SK-N-SH (cell line): Measurements from ENCODE around the gene PHC3. TPM values are rescaled to one million over a fixed set of nuclear protein-coding genes. Genes with fewer than 3 reads are reported as not detected.

ENCODE experiments used
- CTCF ChIA-PET: fragments of 300-600, 350-600 bp; formaldehyde crosslinking; extraction: SDS; loops from one replicate; lab custom pipeline; 2021; lab: Yijun Ruan, JAX
- POLR2A ChIA-PET: fragments of 350-600 bp; sonication (Branson Sonifier 250); formaldehyde crosslinking; extraction: SDS; loops from one replicate; lab custom pipeline; 2020; ENCODE audit warnings: antibody characterized with exemption, inconsistent platforms; lab: Yijun Ruan, JAX
- DNase-seq: peaks from one replicate; pipeline ENCODE4 v3.0.0; 2012
- H2AFZ ChIP-seq: fragments of 200-600 bp; sonication (generic); 2 replicates; pipeline ENCODE4 v1.8.1; 2016; ENCODE audit warnings: antibody characterized with exemption, mild to moderate bottlenecking, low read depth
- H3F3A ChIP-seq: fragments of 200-600 bp; sonication (generic); replicated peaks from 2 replicates; pipeline ENCODE3; 2016; ENCODE audit warnings: antibody characterized with exemption, mild to moderate bottlenecking; ENCODE audit not compliant: insufficient read depth
- H3K27ac ChIP-seq, 2 experiments: fragments of 200-500 bp in 1 of 2; fragments of 200-600 bp in 1 of 2; sonication (Bioruptor generic) in 1 of 2; sonication (generic), shearing (Covaris generic) in 1 of 2; 2 replicates each; pipeline versions ENCODE4 v1.5.1 to v1.6.1; 2014 to 2016; ENCODE audit warnings: low read depth in 2 of 2, inconsistent platforms in 1 of 2, low read length in 1 of 2, mild to moderate bottlenecking in 1 of 2, mixed read lengths in 1 of 2
- H3K27me3 ChIP-seq: fragments of 200-600 bp; sonication (generic), shearing (Covaris generic); 2 replicates; pipeline ENCODE4 v1.6.1; 2016; ENCODE audit warnings: mixed run types; ENCODE audit not compliant: insufficient read depth
- H3K36me3 ChIP-seq, 2 experiments: fragments of 200-500 bp in 1 of 2; fragments of 200-600 bp in 1 of 2; sonication (Bioruptor generic) in 1 of 2; sonication (generic) in 1 of 2; replicated peaks in 1 of 2; 2 replicates each; pipeline versions ENCODE3 to v1.5.1; 2014 to 2016; ENCODE audit warnings: low read length in 1 of 2, mild to moderate bottlenecking in 1 of 2; ENCODE audit not compliant: insufficient read depth in 2 of 2, control insufficient read depth in 1 of 2
- H3K4me1 ChIP-seq, 2 experiments: fragments of 200-500 bp in 1 of 2; fragments of 200-600 bp in 1 of 2; sonication (Bioruptor generic) in 1 of 2; sonication (generic), shearing (Covaris generic) in 1 of 2; 2 replicates each; pipeline versions ENCODE4 v1.5.1 to v1.6.1; 2014 to 2016; ENCODE audit warnings: low read depth in 1 of 2, low read length in 1 of 2, mixed run types in 1 of 2; ENCODE audit not compliant: insufficient read depth in 2 of 2, control insufficient read depth in 1 of 2
- H3K4me2 ChIP-seq: fragments of 200-600 bp; sonication (generic), shearing (Covaris generic); 2 replicates; pipeline ENCODE4 v1.6.1; 2017; ENCODE audit warnings: mixed run types
- H3K4me3 ChIP-seq, 2 experiments: fragments of 200-500 bp in 1 of 2; fragments of 200-600 bp in 1 of 2; sonication (Bioruptor generic) in 1 of 2; sonication (generic), shearing (Covaris generic) in 1 of 2; 2 replicates each; pipeline versions ENCODE4 v1.5.1 to v1.8.1; 2014 to 2016; ENCODE audit warnings: low read depth in 2 of 2, inconsistent platforms in 1 of 2, low read length in 1 of 2, mild to moderate bottlenecking in 1 of 2, mixed read lengths in 1 of 2, moderate library complexity in 1 of 2
- H3K79me2 ChIP-seq: fragments of 200-600 bp; sonication (generic); 2 replicates; pipeline ENCODE4 v1.8.1; 2017; ENCODE audit warnings: mild to moderate bottlenecking; ENCODE audit not compliant: insufficient read depth
- H3K9ac ChIP-seq: fragments of 200-600 bp; sonication (generic); 2 replicates; pipeline ENCODE4 v1.6.1; 2017; ENCODE audit warnings: mixed run types
- H3K9me2 ChIP-seq: fragments of 200-600 bp; sonication (generic); 2 replicates; pipeline ENCODE4 v1.6.1; 2017; ENCODE audit warnings: mixed run types
- H3K9me3 ChIP-seq: fragments of 200-600 bp; sonication (generic); 2 replicates; pipeline ENCODE4 v1.6.1; 2017; ENCODE audit warnings: mixed run types, mild to moderate bottlenecking, moderate library complexity
- H4K20me1 ChIP-seq: fragments of 200-600 bp; sonication (generic); 2 replicates; pipeline ENCODE4 v1.6.1; 2017; ENCODE audit warnings: mild to moderate bottlenecking, mixed run types; ENCODE audit not compliant: insufficient read depth
- CTCF ChIP-seq: fragments of 200-600 bp; sonication (generic); IDR thresholded peaks from 2 replicates; pipeline ENCODE4 v1.6.1; 2017; ENCODE audit warnings: antibody characterized with exemption, mild to moderate bottlenecking, moderate library complexity
- EP300 ChIP-seq, 2 experiments: IDR thresholded peaks; 2 replicates each; pipeline versions ENCODE4 v1.4.0 to v1.6.1; 2012; ENCODE audit warnings: borderline replicate concordance in 1 of 2, low read depth in 1 of 2, low read length in 1 of 2
- FOSL2 ChIP-seq: IDR thresholded peaks from 2 replicates; pipeline ENCODE4 v1.4.0; 2012; ENCODE audit warnings: low read depth, mild to moderate bottlenecking, moderate library complexity, borderline replicate concordance
- FOXJ3 ChIP-seq: sonication (generic); formaldehyde crosslinking; IDR thresholded peaks from 2 replicates; pipeline ENCODE4 v1.5.1; 2020; ENCODE audit warnings: mild to moderate bottlenecking, missing genetic modification reagents
- MEF2A ChIP-seq: IDR thresholded peaks from 2 replicates; pipeline ENCODE4 v1.4.0; 2012; ENCODE audit warnings: low read depth, borderline replicate concordance
- NFIC ChIP-seq: IDR thresholded peaks from 2 replicates; pipeline ENCODE4 v1.4.0; 2012; ENCODE audit warnings: borderline replicate concordance
- NRF1 ChIP-seq: IDR thresholded peaks from 2 replicates; pipeline ENCODE4 v1.6.1; 2012; ENCODE audit warnings: low read depth, mild to moderate bottlenecking, low read length
- REST ChIP-seq: IDR thresholded peaks from 2 replicates; pipeline ENCODE4 v1.6.1; 2012; ENCODE audit warnings: mild to moderate bottlenecking, low read depth, low read length, moderate library complexity
- TAF1 ChIP-seq: IDR thresholded peaks from 2 replicates; pipeline ENCODE4 v1.6.1; 2012; ENCODE audit warnings: low read depth, mild to moderate bottlenecking, low read length, moderate library complexity, borderline replicate concordance
- ZBTB33 ChIP-seq: IDR thresholded peaks from 2 replicates; pipeline ENCODE4 v1.4.0; 2012; ENCODE audit warnings: low read depth, borderline replicate concordance
- WGBS: methylation state at CpG from one replicate; pipeline ENCODE4 v1.1.6; 2017; ENCODE audit warnings: low lambda C conversion rate; 5-methylcytosine and 5-hydroxymethylcytosine counted together
- polyA plus RNA-seq, 3 experiments: library from polyadenylated mRNA; depleted of rRNA; stranded (reverse); fragments of >200 nt; gene quantifications; 2 replicates each; pipeline ENCODE4 v1.2.3, GENCODE V29; 2012

The PHC3 gene
- polyA plus RNA-seq, 1 of the 3 experiments (the other 2 are of a cell fraction) = 9.2 TPM

- Histone ChIP-seq H3K9ac (no peak overlapping the region), H2AFZ (no peak overlapping the region), H3K4me1 (no peaks in the 10 kb centered on the region), H3F3A (peaks cover 8% of the 10 kb centered on the region), H3K9me3 (no peaks in the 10 kb centered on the region), H3K4me3 (no peak overlapping the region), H3K79me2 (peaks cover 43% of the 10 kb centered on the region; the same call in 1 of the 2 replicates), H3K9me2 (no peaks in the 10 kb centered on the region), H3K27me3 (no peaks in the 10 kb centered on the region), H4K20me1 (peaks cover 3% of the 10 kb centered on the region), H3K4me2 (no peak overlapping the region), H3K36me3 (peaks cover 14 to 49% of the 10 kb centered on the region in 2 experiments), H3K27ac (no peak overlapping the region)
- whole genome bisulfite sequencing = 73% methylated on average over 2 of the region's 2 CpGs
- TF ChIP-seq EP300 (IDR thresholded peaks at IDR 0.05; ENCODE audit: borderline replicate concordance in 1 of 2, low read depth in 1 of 2, low read length in 1 of 2) (no peak), NFIC (no peak), ZBTB33 (no peak), MEF2A (no peak), REST (no peak), FOXJ3 (CRISPR knock-in tag) (no peak)
- no peak for DNase-seq
- ChIA-PET CTCF (no interaction called here), POLR2A (interaction anchor here (0.6 kb wide), 1 partner anchor 12 kb away, joined by 4 read pairs; no protein-coding TSS in a partner anchor)
Observed at GRCh38 chr3:170142373-170142772, 39.2 kb downstream of the PHC3 start.

- Histone ChIP-seq H3F3A (peaks cover 8% of the 10 kb centered on the region), H2AFZ (no peak overlapping the region), H3K36me3 (peaks cover 26 to 55% of the 10 kb centered on the region in 2 experiments), H3K4me2 (no peak overlapping the region), H3K4me3 (no peak overlapping the region), H3K27me3 (no peaks in the 10 kb centered on the region), H4K20me1 (peaks cover 3% of the 10 kb centered on the region)
- TF ChIP-seq CTCF (no peak), FOSL2 (no peak), REST (no peak), NRF1 (no peak), TAF1 (no peak), MEF2A (no peak)
- TF ChIP-seq, all 33 proteins: peak for 0
- Histone ChIP-seq H3K4me1 (no peaks in the 10 kb centered on the region; a peak in 1 of 4 replicates), H3K79me2 (peaks cover 27% of the 10 kb centered on the region; the same call in 1 of the 2 replicates), H3K9ac (no peak overlapping the region), H3K9me3 (no peaks in the 10 kb centered on the region), H3K9me2 (no peaks in the 10 kb centered on the region), H3K27ac (no peak overlapping the region)
- 100% methylated on average over 4 of the region's 5 CpGs for WGBS
- CTCF ChIA-PET = interaction anchor here (0.7 kb wide), 1 partner anchor 21 kb away, joined by 3 read pairs; no protein-coding TSS in a partner anchor
- no peak for DNase-seq
- POLR2A ChIA-PET = no interaction called here
Observed at GRCh38 chr3:170137986-170138385, 43.5 kb downstream of the PHC3 start.
